Stimulated activated CD8-positive, alpha-beta memory T cell treated with anti-CD3 and anti-CD28 coated beads, Interleukin-7, amount 100 ng/mL, for 1 hour (primary cell): ENCODE results near the gene GALNT11.

Experiments used
- DNase-seq, 2 donors: peaks; one replicate each; pipeline ENCODE4 v3.0.0-alpha.2; 2020; ENCODE audit warnings: low read depth in 2 of 2

The GALNT11 gene

DNA sequence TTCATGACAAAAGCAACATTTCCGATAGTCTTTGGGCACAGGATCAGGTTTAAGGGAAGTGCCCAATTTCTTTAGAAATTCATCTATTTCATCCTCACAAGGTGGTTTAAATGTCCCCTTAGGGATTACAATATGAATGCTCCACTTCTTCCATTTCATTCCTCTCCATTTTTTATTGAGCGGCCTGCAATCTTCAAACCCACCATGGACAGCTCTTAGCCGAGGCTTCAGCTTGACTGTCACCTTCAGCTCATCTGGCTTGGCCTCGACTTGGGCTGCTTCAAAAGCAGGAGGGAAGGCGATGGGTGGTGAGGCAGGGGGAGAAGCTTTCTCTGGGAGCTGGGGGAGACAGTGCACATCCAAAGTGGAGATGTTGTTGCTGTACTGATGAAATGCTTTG is 123.2 kb downstream of the GALNT11 start:
- DNase-seq, result no peak

DNA sequence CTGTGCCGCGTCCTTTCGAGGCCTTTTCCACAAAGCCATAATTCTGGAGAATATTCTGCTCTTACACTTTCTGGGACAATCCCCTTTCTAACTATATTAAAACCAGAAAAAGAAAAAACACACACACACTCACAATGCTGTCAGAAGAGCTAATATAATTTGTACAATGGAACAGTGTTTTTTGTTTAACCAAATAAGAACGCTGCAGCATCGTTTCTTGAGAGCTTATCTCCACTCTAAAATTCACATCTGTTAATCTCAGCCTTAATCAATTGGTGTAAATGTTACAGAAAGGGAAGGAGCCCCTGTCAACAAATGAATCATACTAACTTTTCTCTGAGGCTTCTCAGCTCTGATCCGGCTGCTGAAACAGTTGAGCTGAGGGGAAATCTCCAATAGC is 123.9 kb downstream of the GALNT11 start:
- no peak for DNase-seq

DNA sequence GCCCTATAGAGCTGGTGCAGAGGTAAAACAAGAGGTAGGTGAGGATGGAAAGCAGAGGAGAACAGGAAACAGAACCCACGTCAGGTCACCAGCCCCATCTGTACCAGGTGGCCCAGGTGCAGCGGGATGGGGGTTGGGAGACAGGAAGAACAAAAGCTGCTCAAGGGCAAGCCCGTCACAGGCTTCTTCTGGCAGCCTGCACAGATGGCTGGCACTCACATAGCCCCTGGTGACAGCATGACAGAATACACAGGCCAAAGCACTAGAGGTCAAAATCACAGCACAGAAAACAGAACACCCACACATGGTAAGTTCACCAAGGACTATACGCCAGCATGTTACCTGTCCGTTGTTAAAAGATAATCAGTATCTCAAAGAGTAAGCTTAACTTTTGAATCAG is 126.8 kb downstream of the GALNT11 start:
- DNase-seq, result no peak

DNA sequence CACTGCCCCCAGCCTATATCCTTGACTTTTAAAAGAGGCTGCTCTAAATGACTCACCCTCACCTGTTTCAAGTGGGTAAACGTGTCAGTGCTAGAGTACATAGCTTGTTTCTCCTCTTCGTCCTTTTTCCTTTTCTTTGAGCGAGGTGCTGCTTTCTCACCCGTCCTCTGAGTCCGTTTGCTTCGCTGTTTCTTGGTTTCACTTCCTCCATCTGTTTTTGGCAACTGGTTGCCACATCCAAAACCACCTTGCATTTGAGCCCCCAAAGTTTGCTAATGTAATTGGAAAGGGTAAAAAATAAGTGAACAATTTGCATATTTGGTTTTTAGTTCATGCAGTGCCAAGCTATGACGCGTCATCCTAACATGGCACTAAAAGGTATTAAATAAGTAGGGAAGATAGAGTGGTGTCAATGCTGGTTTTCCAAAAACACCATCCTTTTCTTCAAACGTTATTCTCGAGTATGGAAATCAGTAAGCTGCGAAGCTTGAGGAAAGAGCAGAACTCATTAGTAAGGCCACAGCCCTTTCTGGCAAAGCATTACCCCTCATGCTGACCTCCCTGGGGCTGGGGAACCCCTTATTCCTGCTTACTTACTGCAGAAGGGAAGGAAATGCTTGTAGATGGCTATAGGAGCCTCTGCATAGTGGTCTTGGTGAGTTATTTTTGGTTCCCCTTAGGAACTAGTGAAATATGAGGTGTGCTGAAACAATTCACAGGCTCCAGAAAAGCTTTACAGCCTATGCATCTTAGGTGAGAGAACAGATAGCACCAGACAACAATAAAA is 133.5 kb downstream of the GALNT11 start:
- no peak for DNase-seq

DNA sequence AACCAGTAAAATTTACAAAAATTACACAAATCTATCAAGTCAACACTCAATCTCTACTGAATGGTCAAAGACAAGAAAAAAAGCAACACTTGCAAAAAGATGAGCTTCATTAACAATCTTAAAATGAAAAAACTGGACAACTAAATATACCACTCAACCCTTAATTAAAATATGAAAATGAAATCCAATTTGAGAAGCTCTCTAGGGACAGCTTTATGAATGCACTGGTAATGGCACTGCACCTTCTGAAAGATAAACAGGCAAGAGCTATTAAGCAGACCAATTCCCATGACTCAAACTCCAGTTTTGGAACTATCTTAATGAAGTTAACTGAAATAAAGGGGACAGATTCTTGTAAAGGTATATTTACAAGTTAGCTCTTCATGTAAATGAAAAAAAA is 135.7 kb downstream of the GALNT11 start:
- DNase-seq, result no peak

DNA sequence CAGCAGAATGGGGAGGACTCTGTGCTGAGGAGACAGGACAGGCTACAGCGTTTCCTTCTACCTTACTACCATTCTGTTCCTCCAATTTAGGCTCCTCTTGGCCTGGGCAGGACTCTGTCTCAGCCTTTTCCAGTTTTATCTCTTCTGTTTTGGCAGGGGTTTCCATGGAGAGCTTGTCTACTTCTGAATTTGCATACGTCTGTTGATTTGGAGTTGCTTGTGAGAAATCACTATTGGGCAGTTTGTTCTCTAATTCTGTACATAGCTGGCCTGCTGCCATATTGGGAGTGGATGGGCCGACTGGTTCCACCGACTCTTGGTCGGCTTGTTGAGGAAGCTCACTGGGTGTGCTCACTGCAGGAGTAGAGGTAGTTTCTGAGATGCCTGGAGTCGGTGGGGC is 136.8 kb downstream of the GALNT11 start:
- no peak for DNase-seq
